KMS-11 (cell line): ENCODE results near the gene FSIP1.

Source experiments
- H2AFZ ChIP-seq: fragments of 200-600 bp; sonication (generic); 2 replicates; pipeline ENCODE4 v1.6.1; 2016; ENCODE audit warnings: antibody characterized with exemption, mixed run types, low read depth
- H3K27ac ChIP-seq: fragments of 200-600 bp; sonication (generic); 2 replicates; pipeline ENCODE4 v1.6.1; 2016; ENCODE audit warnings: mild to moderate bottlenecking, mixed run types
- H3K27me3 ChIP-seq: fragments of 200-600 bp; sonication (generic); 2 replicates; pipeline ENCODE4 v1.6.1; 2017; ENCODE audit warnings: mild to moderate bottlenecking, low read depth, mixed run types, moderate library complexity; ENCODE audit not compliant: insufficient read depth
- H3K36me3 ChIP-seq: fragments of 200-600 bp; sonication (generic); 2 replicates; pipeline ENCODE4 v1.6.1; 2017; ENCODE audit warnings: mild to moderate bottlenecking, mixed run types; ENCODE audit not compliant: insufficient read depth
- H3K4me1 ChIP-seq: fragments of 200-600 bp; sonication (generic); 2 replicates; pipeline ENCODE4 v1.6.1; 2016; ENCODE audit warnings: mild to moderate bottlenecking, low read depth, mixed run types; ENCODE audit not compliant: poor library complexity, severe bottlenecking
- H3K4me2 ChIP-seq: fragments of 200-600 bp; sonication (generic); 2 replicates; pipeline ENCODE4 v1.7.0; 2016; ENCODE audit warnings: mild to moderate bottlenecking, mixed run types
- H3K4me3 ChIP-seq: fragments of 200-600 bp; sonication (generic); IDR thresholded peaks from 2 replicates; pipeline ENCODE4 v1.6.1; 2017; ENCODE audit warnings: low read depth, low read length, mixed read lengths; ENCODE audit not compliant: insufficient read depth
- H3K79me2 ChIP-seq: fragments of 200-600 bp; sonication (generic); 2 replicates; pipeline ENCODE4 v1.6.1; 2016; ENCODE audit warnings: low read depth, mixed run types; ENCODE audit not compliant: insufficient read depth
- H3K9ac ChIP-seq: fragments of 200-600 bp; sonication (generic); 2 replicates; pipeline ENCODE4 v1.6.1; 2016; ENCODE audit warnings: mild to moderate bottlenecking, mixed run types
- H4K20me1 ChIP-seq: fragments of 200-600 bp; sonication (generic); 2 replicates; pipeline ENCODE4 v1.6.1; 2016; ENCODE audit warnings: mild to moderate bottlenecking, mixed run types; ENCODE audit not compliant: insufficient read depth
- CTCF ChIP-seq: fragments of 200-600 bp; sonication (generic); conservative IDR thresholded peaks from 2 replicates; pipeline ENCODE4 v1.6.1; 2017; ENCODE audit warnings: low read depth, mild to moderate bottlenecking, antibody characterized with exemption, low read length, moderate library complexity, mixed read lengths

Gene FSIP1

GRCh38 chr15:39598186-39598850 lies 184.3 kb downstream of the FSIP1 start:
- Histone ChIP-seq H3K4me1 (no peaks in the 10 kb centered on the region), H3K4me2 (no peak overlapping the region), H2AFZ (no peak overlapping the region), H4K20me1 (no peaks in the 10 kb centered on the region), H3K27ac (no peak overlapping the region), H3K4me3 (no peak overlapping the region), H3K79me2 (no peaks in the 10 kb centered on the region), H3K36me3 (no peaks in the 10 kb centered on the region), H3K27me3 (no peaks in the 10 kb centered on the region), H3K9ac (no peak overlapping the region)
- TF ChIP-seq CTCF, result no peak

- no peak overlapping the region for H3K27ac ChIP-seq
- H3K4me1 ChIP-seq, result no peaks in the 10 kb centered on the region
- no peaks in the 10 kb centered on the region for H4K20me1 ChIP-seq
- H3K9ac ChIP-seq, result no peak overlapping the region
- no peaks in the 10 kb centered on the region for H3K36me3 ChIP-seq
- TF ChIP-seq CTCF, result no peak
- H3K79me2 ChIP-seq, result no peaks in the 10 kb centered on the region
- no peak overlapping the region for H2AFZ ChIP-seq
- H3K27me3 ChIP-seq, result no peaks in the 10 kb centered on the region
- H3K4me2 ChIP-seq, result no peak overlapping the region
- no peak overlapping the region for H3K4me3 ChIP-seq
Measured at GRCh38 chr15:39597751-39598185, 184.9 kb downstream of the FSIP1 start.

GRCh38 chr15:39597336-39597735 lies 185.3 kb downstream of the FSIP1 start:
- Histone ChIP-seq H2AFZ (no peak overlapping the region), H3K4me3 (no peak overlapping the region), H3K27me3 (no peaks in the 10 kb centered on the region), H3K36me3 (no peaks in the 10 kb centered on the region), H3K4me2 (no peak overlapping the region), H3K79me2 (no peaks in the 10 kb centered on the region), H3K9ac (no peak overlapping the region), H3K27ac (no peak overlapping the region), H4K20me1 (no peaks in the 10 kb centered on the region), H3K4me1 (no peaks in the 10 kb centered on the region)
- TF ChIP-seq CTCF, result no peak

DNA sequence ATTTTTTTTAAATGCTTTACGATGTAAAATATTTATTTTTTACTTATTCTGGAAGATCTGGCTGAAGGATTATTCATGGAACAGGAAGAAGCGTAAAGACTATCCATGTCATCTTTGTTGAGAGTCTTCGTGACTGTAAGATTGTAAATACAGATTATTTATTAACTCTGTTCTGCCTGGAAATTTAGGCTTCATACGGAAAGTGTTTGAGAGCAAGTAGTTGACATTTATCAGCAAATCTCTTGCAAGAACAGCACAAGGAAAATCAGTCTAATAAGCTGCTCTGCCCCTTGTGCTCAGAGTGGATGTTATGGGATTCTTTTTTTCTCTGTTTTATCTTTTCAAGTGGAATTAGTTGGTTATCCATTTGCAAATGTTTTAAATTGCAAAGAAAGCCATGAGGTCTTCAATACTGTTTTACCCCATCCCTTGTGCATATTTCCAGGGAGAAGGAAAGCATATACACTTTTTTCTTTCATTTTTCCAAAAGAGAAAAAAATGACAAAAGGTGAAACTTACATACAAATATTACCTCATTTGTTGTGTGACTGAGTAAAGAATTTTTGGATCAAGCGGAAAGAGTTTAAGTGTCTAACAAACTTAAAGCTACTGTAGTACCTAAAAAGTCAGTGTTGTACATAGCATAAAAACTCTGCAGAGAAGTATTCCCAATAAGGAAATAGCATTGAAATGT lies 186.1 kb downstream of the FSIP1 start:
- no peaks in the 10 kb centered on the region for H3K79me2 ChIP-seq
- no peak overlapping the region for H3K27ac ChIP-seq
- H3K27me3 ChIP-seq, result no peaks in the 10 kb centered on the region
- no peak overlapping the region for H3K4me2 ChIP-seq
- H3K36me3 ChIP-seq, result no peaks in the 10 kb centered on the region
- H3K4me3 ChIP-seq, result no peak overlapping the region
- no peaks in the 10 kb centered on the region for H4K20me1 ChIP-seq
- no peak overlapping the region for H2AFZ ChIP-seq
- no peaks in the 10 kb centered on the region for H3K4me1 ChIP-seq
- no peak for TF ChIP-seq CTCF
- no peak overlapping the region for H3K9ac ChIP-seq
